Measurements from ENCODE around the gene NRL.
A peak's percentile ranks its signal among the peaks of the same experiment; 100 is the strongest.

The NRL gene

GRCh38 chr14:24137529-24138395 lies 23.0 kb upstream of the NRL start:
- H3K4me3 ChIP-seq (replicated peaks; ENCODE audit: low read depth, low read length), result no peak overlapping the region
- TF ChIP-seq CTCF (IDR thresholded peaks at IDR 0.05; ENCODE audit: low read depth, low read length, missing control alignments), result no peak
- DNase-seq (ENCODE audit: extremely low read depth, low read depth), result no peak

- no peak for DNase-seq (ENCODE audit: extremely low read depth, low read depth)
- H3K4me3 ChIP-seq (replicated peaks; ENCODE audit: low read depth, low read length), result peak overlapping the region; percentile 79
- TF ChIP-seq CTCF (IDR thresholded peaks at IDR 0.05; ENCODE audit: low read depth, low read length, missing control alignments), result no peak
These were observed 22.2 kb upstream of the NRL start for GRCh38 chr14:24136684-24137528.

DNA sequence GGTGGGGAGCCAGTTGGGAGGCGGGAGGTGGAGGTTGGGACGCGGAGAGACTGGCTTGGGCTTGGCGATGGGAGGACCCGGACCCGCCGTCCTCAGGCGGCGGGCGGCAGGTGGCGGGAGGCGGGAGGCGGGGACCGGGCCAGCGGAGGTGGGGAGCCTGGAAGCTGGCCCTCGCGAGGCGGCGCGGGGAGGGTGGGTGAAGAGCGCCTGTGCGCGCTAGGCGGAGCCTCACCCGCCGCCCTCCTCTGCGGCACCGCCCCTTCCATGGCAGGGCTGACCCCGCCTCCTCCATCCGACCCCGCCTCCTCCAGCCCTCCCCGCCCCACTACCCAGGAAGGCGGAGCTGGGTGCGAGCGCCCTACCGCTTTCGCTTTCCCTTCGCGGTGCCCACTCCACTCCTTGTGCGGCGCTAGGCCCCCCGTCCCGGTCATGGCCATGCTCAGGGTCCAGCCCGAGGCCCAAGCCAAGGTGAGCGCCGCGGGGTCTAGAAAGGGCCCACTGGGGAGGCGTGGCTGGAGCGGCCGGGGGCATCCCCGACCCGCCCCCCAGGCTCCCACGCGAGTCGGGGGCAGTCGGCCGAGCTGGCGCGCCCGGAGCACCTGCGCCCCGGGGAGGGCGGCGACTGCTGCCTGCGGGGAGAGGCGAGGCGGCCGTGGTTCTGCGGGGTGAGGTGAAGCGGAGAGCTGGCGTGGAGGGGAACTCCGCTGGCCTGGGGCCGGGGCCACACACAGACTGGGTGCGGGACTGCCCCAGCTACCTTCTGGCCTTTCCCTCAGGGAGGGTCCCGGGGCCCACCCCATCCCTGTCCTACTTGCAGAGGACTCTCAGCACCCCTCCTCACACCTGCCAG lies 21.3 kb upstream of the NRL start, which contains the start of gene PSME1:
Gene PSME1 (plus strand): TSS at position 361 of the 850 bp plus-strand sequence. CDS start 69 bp downstream, at position 430.
- DNase-seq (ENCODE audit: extremely low read depth, low read depth), result peak; percentile 44
- peak within 1 kb of the TSS; percentile 79 for H3K4me3 ChIP-seq (replicated peaks; ENCODE audit: low read depth, low read length)
- no peak for TF ChIP-seq CTCF (IDR thresholded peaks at IDR 0.05; ENCODE audit: low read depth, low read length, missing control alignments)

- TF ChIP-seq CTCF (IDR thresholded peaks at IDR 0.05; ENCODE audit: low read depth, low read length, missing control alignments), result no peak
- no peak for DNase-seq (ENCODE audit: extremely low read depth, low read depth)
- peak overlapping the region; percentile 79 for H3K4me3 ChIP-seq (replicated peaks; ENCODE audit: low read depth, low read length)
These were observed 20.8 kb upstream of the NRL start for GRCh38 chr14:24135584-24135833.

- no peak overlapping the region for H3K4me3 ChIP-seq (replicated peaks; ENCODE audit: low read depth, low read length)
- no peak for TF ChIP-seq CTCF (IDR thresholded peaks at IDR 0.05; ENCODE audit: low read depth, low read length, missing control alignments)
- DNase-seq (ENCODE audit: extremely low read depth, low read depth), result no peak
These were observed 19.0 kb upstream of the NRL start for GRCh38 chr14:24133735-24134134.

GRCh38 chr14:24132976-24133375 lies 18.2 kb upstream of the NRL start:
- no peak for TF ChIP-seq CTCF (IDR thresholded peaks at IDR 0.05; ENCODE audit: low read depth, low read length, missing control alignments)
- no peak overlapping the region for H3K4me3 ChIP-seq (replicated peaks; ENCODE audit: low read depth, low read length)
- DNase-seq (ENCODE audit: extremely low read depth, low read depth), result no peak

Data from HFF-Myc (cell line).